DMS79 treated with DMSO at 0.1 percent for 48 hours (cell line): ENCODE results near the gene PSPC1.

Source experiments
- DNase-seq: peaks from one replicate; lab custom pipeline; 2025; lab: John Stamatoyannopoulos, UW

The PSPC1 gene

DNA sequence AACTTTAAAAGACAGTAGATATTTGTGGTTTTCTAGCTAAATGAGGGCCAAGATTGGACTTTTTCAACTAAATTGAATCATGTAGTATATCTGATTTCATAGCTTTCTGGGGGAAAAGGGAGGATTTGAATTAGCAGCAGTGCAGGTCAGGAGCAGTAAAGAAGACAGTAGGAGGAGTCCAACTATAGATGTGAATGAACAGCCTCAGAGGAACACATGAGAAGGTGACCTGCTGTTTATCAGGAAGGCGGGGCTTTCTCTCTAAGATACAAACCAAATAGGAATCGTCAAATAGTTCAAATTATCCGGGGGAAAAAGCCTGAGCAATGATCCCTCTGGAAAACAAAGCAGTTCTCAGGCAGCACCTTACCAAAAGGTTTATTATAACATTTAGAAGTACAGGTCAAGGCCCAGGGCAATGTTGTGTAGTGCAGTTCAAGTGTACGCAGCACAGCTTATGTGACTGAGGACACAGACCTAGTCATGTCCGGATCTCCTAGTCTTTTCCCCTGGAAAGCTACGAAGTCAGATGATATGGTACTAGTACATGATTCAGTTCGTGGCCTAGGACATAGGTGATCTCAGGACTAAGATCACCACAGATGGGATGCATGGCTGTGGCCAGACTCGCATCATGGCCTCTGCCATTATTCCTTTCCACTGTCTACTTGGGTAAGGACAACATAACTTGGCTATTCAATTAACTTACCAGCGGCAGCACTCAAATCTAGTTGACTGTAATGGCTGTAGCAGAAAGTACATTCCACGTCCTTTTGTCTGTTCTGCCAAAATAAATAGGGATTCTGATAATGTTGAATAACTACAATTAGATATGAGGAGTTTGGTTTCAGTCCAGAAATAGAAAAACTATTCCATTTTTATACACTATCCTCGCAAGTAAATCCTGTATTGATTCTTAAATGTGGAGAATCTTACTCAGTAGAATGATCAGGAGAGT, 109.0 kb downstream of the PSPC1 start:
- no peak for DNase-seq

DNA sequence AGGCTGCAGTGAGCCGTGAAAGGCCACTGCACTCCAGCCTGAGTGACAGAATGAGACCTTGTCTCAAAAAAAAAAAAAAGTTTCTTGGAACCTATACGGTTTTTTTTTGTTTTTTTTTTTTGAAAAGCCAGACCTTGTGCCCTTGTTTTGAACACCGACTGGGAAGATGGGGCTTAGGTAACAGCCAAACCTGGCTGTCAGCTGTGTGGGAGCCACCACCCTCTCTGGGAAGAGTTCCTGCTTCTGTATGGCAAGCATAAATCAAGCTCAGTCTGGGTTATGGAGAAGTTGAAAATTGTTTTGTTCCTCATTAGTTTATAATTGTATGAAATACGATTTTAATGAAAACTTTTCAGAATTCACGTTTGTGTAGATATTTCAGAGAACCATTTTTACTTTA, 109.8 kb downstream of the PSPC1 start:
- DNase-seq: no peak

DNA sequence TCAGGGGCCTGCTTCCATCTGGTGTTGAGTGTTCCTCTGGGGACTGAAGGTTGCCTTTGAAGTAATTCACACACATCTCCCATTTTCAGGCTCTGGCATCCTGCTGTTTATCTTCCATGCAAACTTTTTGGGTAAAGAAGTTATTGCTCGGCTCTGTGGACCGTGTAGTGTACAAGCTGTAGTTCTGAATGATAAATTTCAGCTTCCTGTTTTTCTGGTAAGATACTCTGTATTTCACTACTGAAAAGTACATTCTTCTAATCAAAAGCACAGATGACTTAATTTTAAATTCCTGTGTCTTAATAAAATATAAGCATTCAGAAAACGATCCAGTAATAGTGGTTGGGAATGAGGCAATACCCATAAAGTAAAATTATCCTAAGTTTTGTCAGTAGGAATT, 112.6 kb downstream of the PSPC1 start:
- no peak for DNase-seq

DNA sequence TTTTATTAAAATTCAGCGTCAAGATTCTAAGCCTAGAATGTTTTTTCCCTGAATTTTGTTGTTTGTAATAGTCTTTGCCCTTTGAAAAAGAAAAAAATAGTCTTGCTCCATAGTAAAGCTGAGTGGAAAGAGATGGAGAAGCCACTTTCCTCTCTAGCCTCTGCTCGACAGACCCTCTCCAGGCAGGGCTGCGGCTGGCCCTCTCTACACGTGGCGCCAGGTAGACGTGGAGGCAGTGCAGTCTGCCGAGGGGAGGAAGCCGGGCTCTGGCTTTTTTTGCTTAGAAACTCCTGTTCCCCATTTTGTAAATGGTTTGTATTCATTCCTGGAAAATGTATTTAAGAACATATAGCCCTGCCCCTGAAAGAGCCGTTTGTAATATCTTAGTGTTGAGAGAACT, 114.0 kb downstream of the PSPC1 start:
- no peak for DNase-seq

DNA sequence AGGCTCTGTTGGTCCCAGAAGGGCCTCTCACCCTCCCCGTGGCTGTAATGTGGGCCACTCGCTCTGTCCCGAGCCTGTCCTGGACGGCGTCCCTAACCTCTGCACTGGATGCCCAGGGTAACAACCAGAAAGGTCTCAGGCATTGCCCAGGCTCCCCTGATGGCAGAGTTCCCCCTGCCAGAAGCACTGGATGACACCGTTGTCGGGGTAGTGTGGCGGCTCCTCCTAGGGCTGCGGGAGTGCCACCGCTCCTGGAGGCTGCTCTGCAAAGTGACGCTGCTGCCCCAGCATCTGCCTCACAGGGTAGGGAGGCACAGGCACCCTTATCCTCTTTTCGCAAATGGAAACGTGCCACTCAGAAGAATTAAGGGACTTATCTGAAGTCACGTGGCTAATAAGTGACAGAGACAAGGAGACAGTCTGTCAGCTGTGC, 117.3 kb downstream of the PSPC1 start:
- DNase-seq: no peak

DNA sequence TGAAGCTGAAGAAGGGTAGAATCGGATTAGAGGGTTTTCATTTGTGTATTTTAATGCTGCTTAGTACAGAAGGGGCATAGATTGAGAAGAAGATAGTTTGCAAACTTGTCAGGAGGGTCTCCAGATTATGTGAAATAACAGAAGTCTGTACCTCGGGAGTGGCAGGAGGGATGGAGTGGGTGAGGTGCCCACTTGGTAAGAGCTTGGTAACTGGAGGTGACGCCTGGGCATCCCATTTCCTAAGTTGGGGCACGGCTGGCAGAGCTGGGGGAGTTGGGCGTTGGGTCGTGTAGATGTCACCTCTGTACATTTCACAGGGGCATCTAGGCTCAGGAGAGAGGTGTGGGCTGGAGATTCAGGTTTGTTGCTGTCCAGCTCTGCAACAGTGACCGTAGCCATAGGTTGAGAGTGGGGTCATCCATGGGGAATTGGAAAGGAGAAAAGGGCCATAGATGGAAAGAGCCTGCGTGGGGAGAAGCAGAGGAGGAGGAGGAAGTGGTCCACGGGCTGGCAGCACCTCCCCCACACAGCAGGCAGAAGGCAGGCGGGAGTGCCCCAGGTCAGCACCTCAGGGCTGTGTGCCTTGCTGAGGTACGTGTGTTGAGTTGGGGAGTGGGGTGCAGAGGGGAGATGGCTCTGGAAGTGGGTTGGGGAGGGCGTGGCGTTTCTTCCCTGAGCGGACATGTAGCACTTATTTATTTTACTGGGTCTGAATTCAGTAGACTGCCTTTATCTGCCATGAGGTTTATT, 118.1 kb downstream of the PSPC1 start:
- DNase-seq: no peak

DNA sequence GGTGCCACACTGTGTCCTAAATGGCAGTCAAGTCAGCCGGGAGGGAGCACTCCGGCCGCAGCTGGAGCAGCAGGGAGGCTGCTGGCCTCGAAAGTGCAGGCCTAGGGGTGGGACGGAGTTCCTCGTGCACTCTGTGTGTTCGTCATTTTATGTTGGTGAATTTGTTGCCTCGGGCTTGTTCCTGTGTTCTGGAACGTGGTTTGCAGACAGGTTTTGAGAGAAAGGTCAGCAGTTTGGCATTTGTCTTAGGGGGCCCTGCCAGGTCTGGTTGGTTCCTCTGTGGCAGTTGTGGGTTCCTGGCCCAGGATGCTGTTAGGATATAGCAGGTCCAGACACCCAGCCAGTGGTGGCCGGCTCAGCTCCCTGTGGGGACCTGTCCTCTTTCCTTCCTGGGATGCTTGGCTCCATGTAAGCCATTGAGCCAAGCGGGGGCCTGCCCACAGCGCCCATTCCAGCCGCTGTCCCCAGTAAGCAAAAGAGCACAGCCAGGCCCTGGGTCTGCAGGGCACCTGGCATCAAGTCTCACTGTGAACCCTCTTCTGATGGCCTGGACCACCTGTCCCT, 119.2 kb downstream of the PSPC1 start:
- no peak for DNase-seq

DNA sequence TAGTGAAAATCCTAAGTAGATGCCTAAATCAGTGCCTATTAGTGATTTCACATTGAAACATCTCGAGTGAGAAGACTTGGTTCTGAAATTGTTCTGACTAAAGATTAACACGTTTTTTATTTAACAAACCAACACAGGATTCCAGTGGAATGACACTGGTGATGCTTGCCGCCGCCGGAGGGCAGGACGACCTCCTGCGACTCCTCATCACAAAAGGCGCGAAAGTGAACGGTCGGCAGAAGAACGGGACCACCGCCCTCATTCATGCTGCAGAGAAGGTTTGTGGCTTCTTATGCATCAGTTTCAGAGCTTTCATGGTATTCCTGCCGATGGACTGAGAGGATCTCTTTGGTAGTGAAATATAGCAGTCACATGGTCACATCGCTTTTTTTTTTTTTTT, 121.2 kb downstream of the PSPC1 start:
- DNase-seq: no peak

DNA sequence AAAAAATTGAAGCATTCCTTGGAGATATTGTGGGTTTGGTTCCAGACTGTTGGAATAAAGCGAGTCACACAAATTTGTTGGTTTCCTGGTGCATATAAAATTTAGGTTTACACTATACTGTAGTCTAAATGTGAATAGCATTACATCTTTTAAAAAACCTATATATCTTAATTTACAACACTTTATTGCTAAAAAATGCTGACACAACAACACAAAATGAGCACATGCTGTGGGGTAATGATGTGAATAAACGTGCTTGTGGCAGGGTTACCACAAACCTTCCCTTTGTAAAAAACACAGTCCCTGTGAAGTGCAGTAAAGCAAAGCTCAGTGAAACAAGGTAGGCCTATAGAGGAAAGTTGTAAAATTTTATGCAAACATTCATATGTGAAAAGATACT, 121.6 kb downstream of the PSPC1 start:
- DNase-seq: no peak

DNA sequence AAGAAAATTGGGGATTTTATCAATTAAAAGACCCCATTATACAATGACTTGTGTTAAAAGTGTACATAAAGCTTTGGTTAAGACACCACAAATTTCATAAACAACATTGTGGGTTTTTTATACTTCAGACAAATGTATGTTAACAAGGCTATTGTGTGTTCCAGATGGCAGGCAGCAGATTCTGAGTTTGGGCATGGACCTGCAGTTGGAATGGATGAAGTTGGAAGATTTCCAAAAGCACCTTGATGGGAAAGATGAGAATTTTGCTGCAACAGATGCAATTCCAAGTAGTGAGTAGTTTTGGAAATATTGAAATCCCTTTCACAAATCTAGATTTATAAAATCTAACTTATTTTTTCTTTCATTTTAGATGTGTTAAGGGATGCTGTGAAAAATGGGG, 123.9 kb downstream of the PSPC1 start:
- DNase-seq: no peak

DNA sequence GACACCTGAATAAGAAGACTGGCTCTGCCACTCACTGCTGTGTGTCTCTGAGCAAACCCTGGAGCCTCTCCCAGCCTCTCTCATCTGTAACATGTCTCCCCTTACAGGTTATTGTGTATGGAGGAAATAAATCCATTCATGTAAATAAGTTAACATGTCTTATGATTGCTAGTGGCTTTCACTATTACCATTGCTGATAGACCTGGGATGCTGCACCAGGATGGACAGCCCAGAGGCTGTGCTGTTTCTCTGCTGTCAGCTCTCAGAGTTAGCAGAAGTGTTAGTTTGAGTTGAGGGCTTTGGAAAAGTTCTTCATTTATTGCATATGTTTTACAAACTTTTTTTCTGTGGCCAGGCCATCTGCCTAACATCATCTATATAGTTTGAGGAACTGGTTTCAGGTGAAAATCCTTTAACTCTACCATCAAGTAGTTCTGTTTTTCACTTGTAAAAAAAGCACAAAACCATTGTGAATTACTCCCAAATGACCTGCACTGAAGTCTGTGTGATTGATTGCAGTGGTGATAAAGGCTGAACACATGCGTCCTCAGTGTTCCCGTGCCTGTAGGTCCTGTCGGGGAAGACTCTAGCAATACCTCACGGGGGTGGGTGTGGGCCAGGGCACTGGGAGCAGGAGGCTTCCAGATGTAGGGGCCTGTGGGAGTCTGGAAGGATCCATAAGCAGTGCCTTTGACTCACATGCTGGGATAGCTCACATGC, 124.7 kb downstream of the PSPC1 start:
- no peak for DNase-seq
